Adrenal gland (tissue), 12 donors: ENCODE measurements around the gene IL1RAPL1. TPM values are rescaled to one million over a fixed set of nuclear protein-coding genes. Genes with fewer than 3 reads are reported as not detected.
A peak's percentile ranks its signal among the peaks of the same experiment; 100 is the strongest.

Experiments used
- DNase-seq, 7 donors: peaks; one replicate each; pipeline ENCODE4 v3.0.0-alpha.2; 2019 to 2020
- H3K27ac ChIP-seq, 5 donors: fragments of 200-600 bp; sonication (generic) in 4 of 5; 1 replicate in 3 of 5; 2 replicates in 2 of 5; pipeline versions ENCODE4 v1.5.1 to v1.8.0; 2016 to 2020; ENCODE audit warnings: mild to moderate bottlenecking in 1 of 5
- H3K27me3 ChIP-seq: fragments of 200-600 bp; 2 replicates; pipeline ENCODE4 v1.8.0; 2021
- H3K36me3 ChIP-seq, 2 donors: fragments of 200-600 bp; replicated peaks in 1 of 2; 1 replicate in 1 of 2; 2 replicates in 1 of 2; pipeline versions ENCODE4 v1.5.1 to v1.8.0; 2018 to 2022
- H3K4me1 ChIP-seq, 2 donors: fragments of 200-600 bp; replicated peaks in 1 of 2; 1 replicate in 1 of 2; 2 replicates in 1 of 2; pipeline versions ENCODE4 v1.5.1 to v1.8.0; 2018 to 2021
- H3K4me3 ChIP-seq, 4 donors: fragments of 200-600 bp; sonication (generic) in 3 of 4; one replicate each; pipeline ENCODE4 v1.5.1; 2016 to 2018
- H3K9me3 ChIP-seq, 3 donors: fragments of 200-600 bp; sonication (generic) in 1 of 3; replicated peaks in 1 of 3; 1 replicate in 2 of 3; 2 replicates in 1 of 3; pipeline versions ENCODE4 v1.5.1 to v1.8.0; 2016 to 2021
- POLR2A ChIP-seq, 2 donors: fragments of 450-650 bp; IDR thresholded peaks; one replicate each; pipeline ENCODE4 v1.6.1; 2017; ENCODE audit warnings: antibody characterized with exemption in 2 of 2, mild to moderate bottlenecking in 2 of 2, moderate library complexity in 1 of 2
- WGBS, 4 donors: extraction: QIAGEN DNeasy Blood & Tissue Kit in 2 of 4; methylation state at CpG; one replicate each; pipeline versions ENCODE4 v1.1.5 to v1.1.7; 2013 to 2017; 5-methylcytosine and 5-hydroxymethylcytosine counted together
- intact Hi-C, 2 donors: fragments of 100-400 bp; cut with DNase I; formaldehyde crosslinking; loops; one replicate each; pipeline versions ENCODE4 v1.14.1 to v1.15.0; 2022 to 2023
- polyA plus RNA-seq, 3 donors: library from polyadenylated mRNA; stranded (reverse); fragments of 200-250 nt in 2 of 3; fragments of 350-450 nt in 1 of 3; fragmentation: Illumina TruSeq in 1 of 3; extraction: RNeasy Lipid Tissue Mini Kit (QIAGEN cat#74804) in 1 of 3; gene quantifications; one replicate each; pipeline ENCODE4 v1.2.3, GENCODE V29; 2013 to 2014
- total RNA-seq, 9 donors: library from RNA; depleted of rRNA in 4 of 9; stranded (reverse); fragments of >200 nt in 4 of 9; fragments of 120-200 nt in 1 of 9; fragmentation: NEBNext Ultra II Directional in 1 of 9; extraction: Animal tissue kit (Norgen Biotek cat#: 25700) in 1 of 9; gene quantifications; one replicate each; pipeline versions ENCODE4 v1.1.0 to v1.2.4, GENCODE V29; 2013 to 2023
- TF ChIP-seq, protein P1 (sequence below), 6 experiments: fragments of 450-650 bp in 4 of 6; fragments of 200-600 bp in 2 of 6; sonication (generic) in 1 of 6; IDR thresholded peaks; 1 replicate in 5 of 6; 2 replicates in 1 of 6; pipeline versions ENCODE4 v1.5.1 to v1.8.0; 2016 to 2021; ENCODE audit warnings: antibody characterized with exemption in 6 of 6, mild to moderate bottlenecking in 2 of 6, moderate library complexity in 1 of 6
- donor health status: healthy with polysubstance abuse.
- donor health status: Bipolar disorder and iron deficiency.
- donor health status: DM: yes; HTN: yes; CAD: no.
- donor health status: DM: no; HTN: no; CAD: no.
- donor health status: DM: no; HTN: no; CAD: no.
- donor health status: DM: yes; HTN: yes; CAD: no.

IL1RAPL1 gene
- total and polyA plus RNA-seq, 12 donors = 1.1 TPM; not detected in 11

DNA sequence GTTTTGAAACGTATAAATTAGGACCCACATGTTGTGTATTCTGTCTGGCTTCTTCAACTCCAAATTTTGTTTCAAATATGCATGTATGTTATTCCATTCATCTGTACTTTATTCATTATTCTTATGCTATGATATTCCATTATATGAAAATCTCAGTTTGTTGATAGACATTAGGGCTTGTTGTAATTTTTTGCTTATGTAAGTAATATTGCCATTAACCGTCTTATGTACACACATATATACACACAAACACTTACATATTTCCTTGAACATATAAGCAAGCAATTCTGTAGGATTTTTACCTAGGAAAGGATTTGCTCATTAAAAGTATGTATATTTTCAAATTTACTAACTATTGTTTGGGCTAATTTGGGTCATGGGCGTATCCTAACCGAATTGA, 820.1 kb downstream of the IL1RAPL1 start:
- DNase-seq = no peak
- H3K4me3 ChIP-seq = no peak overlapping the region
- no peak for TF ChIP-seq POLR2A (IDR thresholded peaks at IDR 0.05)
- TF ChIP-seq, protein P1, sequence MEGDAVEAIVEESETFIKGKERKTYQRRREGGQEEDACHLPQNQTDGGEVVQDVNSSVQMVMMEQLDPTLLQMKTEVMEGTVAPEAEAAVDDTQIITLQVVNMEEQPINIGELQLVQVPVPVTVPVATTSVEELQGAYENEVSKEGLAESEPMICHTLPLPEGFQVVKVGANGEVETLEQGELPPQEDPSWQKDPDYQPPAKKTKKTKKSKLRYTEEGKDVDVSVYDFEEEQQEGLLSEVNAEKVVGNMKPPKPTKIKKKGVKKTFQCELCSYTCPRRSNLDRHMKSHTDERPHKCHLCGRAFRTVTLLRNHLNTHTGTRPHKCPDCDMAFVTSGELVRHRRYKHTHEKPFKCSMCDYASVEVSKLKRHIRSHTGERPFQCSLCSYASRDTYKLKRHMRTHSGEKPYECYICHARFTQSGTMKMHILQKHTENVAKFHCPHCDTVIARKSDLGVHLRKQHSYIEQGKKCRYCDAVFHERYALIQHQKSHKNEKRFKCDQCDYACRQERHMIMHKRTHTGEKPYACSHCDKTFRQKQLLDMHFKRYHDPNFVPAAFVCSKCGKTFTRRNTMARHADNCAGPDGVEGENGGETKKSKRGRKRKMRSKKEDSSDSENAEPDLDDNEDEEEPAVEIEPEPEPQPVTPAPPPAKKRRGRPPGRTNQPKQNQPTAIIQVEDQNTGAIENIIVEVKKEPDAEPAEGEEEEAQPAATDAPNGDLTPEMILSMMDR (IDR thresholded peaks at IDR 0.05) = no peak
- WGBS, 4 donors = 85 to 92% (median 86%) methylated on average over 4 of the region's 4 CpGs
- intact Hi-C loops = no loop called here
- H3K9me3 ChIP-seq = no peaks in the 10 kb centered on the region
- no peaks in the 10 kb centered on the region for H3K27me3 ChIP-seq
- H3K4me1 ChIP-seq = no peaks in the 10 kb centered on the region
- H3K27ac ChIP-seq = no peak overlapping the region
- H3K36me3 ChIP-seq = no peaks in the 10 kb centered on the region

DNA sequence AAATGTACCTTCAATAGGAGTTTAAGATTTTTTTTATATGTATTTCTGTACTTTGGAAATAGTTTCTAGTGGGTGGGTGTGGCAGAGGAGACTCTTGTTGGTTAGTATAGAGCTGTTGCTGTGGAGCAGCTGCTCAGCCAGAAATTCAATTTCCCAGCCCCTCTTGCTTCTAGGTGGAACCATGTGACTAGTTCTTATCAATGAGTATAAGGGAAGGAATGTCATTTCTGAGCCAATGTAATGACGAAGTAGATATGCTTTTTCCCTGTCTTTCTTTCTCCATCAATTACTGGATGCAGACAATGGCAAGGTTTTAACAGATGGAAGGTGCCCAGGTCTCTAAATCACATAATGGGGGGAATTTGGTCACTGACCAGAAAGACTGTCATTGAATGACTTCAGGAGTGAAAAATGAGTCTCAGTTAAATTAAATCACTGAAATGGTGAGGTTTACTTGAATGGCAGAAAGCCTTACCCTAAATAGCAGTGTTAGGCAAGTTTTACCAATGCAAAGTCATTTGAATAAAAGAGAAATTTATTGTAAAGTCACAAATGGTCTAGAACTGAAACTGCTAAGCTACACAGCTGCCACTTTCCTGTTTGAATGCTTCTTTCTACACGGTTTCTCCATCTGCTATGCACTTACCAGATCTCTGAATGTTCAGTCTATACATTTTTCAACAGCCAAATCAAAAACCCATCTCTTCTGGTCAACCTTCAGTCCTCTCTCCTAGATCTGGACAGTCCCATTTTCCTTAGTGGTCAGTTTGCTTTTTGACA, 832.7 kb downstream of the IL1RAPL1 start:
- H3K27ac ChIP-seq = no peak overlapping the region
- no peak overlapping the region for H3K4me3 ChIP-seq
- TF ChIP-seq POLR2A (IDR thresholded peaks at IDR 0.05) = no peak
- TF ChIP-seq, protein P1 (IDR thresholded peaks at IDR 0.05) = no peak
- no peaks in the 10 kb centered on the region for H3K27me3 ChIP-seq
- DNase-seq = peak in 2 of 7 donors; percentile 0 to 21
- intact Hi-C loops = no loop called here
- 26 to 40% (median 36%) methylated on average over 2 of the region's 2 CpGs for WGBS, 4 donors
- no peaks in the 10 kb centered on the region for H3K36me3 ChIP-seq
- H3K4me1 ChIP-seq = no peaks in the 10 kb centered on the region
- no peaks in the 10 kb centered on the region for H3K9me3 ChIP-seq

DNA sequence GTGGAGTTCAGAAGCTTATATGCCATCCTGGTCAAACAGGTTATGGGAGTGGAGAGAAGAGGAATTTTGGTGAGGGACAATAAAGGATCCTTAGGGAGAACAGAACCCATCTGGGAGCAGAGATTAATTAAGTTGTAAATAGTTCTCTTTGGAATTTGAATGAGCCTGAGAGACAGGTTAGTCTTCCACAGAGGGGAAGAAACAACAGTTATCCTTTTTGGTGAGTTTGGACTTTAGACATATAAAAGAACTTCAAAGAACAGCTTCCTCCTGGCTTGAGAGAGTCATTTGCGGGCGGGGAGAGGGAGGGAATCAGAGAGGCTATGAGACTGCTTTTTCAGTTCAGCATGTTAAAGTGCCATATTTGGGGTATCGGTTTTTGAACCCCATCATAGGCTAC, 834.8 kb downstream of the IL1RAPL1 start:
- Histone ChIP-seq H3K27me3 (no peaks in the 10 kb centered on the region), H3K4me1 (no peaks in the 10 kb centered on the region), H3K9me3 (no peaks in the 10 kb centered on the region), H3K4me3 (no peak overlapping the region), H3K36me3 (no peaks in the 10 kb centered on the region), H3K27ac (no peak overlapping the region)
- intact Hi-C loops = no loop called here
- TF ChIP-seq, protein P1 (IDR thresholded peaks at IDR 0.05) = no peak
- TF ChIP-seq POLR2A (IDR thresholded peaks at IDR 0.05) = no peak
- no peak for DNase-seq
- 48 to 90% (median 70%) methylated on average over 3 of the region's 3 CpGs for whole genome bisulfite sequencing, 4 donors

DNA sequence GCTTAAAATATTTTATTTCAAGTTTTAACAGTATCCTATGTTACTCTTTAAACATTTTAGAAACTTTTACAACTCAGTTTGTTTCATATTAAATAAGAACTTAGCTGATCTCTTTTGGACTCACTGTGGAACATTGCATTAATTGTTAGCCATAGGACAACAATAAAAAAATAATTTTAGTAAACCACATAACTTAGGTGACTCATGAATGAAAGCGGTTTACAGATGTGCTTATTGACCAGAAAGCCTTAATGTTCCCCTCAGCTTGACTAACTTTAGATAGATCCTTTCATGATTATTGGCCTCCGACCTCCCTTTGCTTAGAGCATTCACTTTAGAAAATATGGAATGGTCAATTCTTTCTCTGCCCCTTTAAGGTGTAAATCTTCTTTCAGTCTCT, 844.6 kb downstream of the IL1RAPL1 start:
- 59 to 84% (median 70%) methylated on average over 2 of the region's 2 CpGs for WGBS, 4 donors

More for the DNA sequence above, 844.6 kb downstream of the IL1RAPL1 start:
- TF ChIP-seq, protein P1 (IDR thresholded peaks at IDR 0.05) = no peak
- no peak for TF ChIP-seq POLR2A (IDR thresholded peaks at IDR 0.05)
- H3K27ac ChIP-seq = no peak overlapping the region
- no peaks in the 10 kb centered on the region for H3K4me1 ChIP-seq
- intact Hi-C loops = no loop called here
- no peaks in the 10 kb centered on the region for H3K27me3 ChIP-seq
- no peak overlapping the region for H3K4me3 ChIP-seq
- no peak for DNase-seq
- H3K36me3 ChIP-seq = no peaks in the 10 kb centered on the region
- H3K9me3 ChIP-seq = no peaks in the 10 kb centered on the region
